Psoas muscle (tissue), 8 donors: ENCODE data around the gene RDM1. TPM values are rescaled to one million over a fixed set of nuclear protein-coding genes. Genes with fewer than 3 reads are reported as not detected.

Experiments
- ATAC-seq, 4 donors: fragments of 200-7000 bp; cut with Tn5 transposase; one replicate each; pipeline ENCODE4 v1.9.1; 2020; ENCODE audit warnings: moderate library complexity in 3 of 4, mild to moderate bottlenecking in 2 of 4
- DNase-seq, 2 donors: peaks; one replicate each; pipeline ENCODE4 v3.0.0-alpha.2; 2020
- H3K27ac ChIP-seq: fragments of 200-600 bp; one replicate; pipeline ENCODE4 v1.8.0; 2022
- H3K27me3 ChIP-seq, 3 donors: fragments of 200-600 bp in 1 of 3; one replicate each; pipeline versions ENCODE4 v1.6.1 to v1.8.0; 2013 to 2022; ENCODE audit warnings: low read length in 2 of 3, mild to moderate bottlenecking in 2 of 3, moderate library complexity in 1 of 3; ENCODE audit not compliant: insufficient read depth in 3 of 3
- H3K36me3 ChIP-seq, 2 donors: fragments of 200-600 bp in 1 of 2; one replicate each; pipeline versions ENCODE4 v1.6.1 to v1.8.0; 2013 to 2022; ENCODE audit warnings: low read depth in 1 of 2, mild to moderate bottlenecking in 1 of 2, moderate library complexity in 1 of 2; ENCODE audit not compliant: insufficient read depth in 1 of 2
- H3K4me1 ChIP-seq: fragments of 200-600 bp; one replicate; pipeline ENCODE4 v1.8.0; 2022
- H3K4me3 ChIP-seq: fragments of 200-600 bp; one replicate; pipeline ENCODE4 v1.8.0; 2022; ENCODE audit warnings: mild to moderate bottlenecking
- H3K9me3 ChIP-seq: fragments of 200-600 bp; one replicate; pipeline ENCODE4 v1.8.0; 2022
- CTCF ChIP-seq: fragments of 200-600 bp; IDR thresholded peaks from one replicate; pipeline ENCODE4 v1.8.0; 2022; ENCODE audit warnings: antibody characterized with exemption
- WGBS, 3 donors: extraction: QIAGEN DNeasy Blood & Tissue Kit; methylation state at CpG; one replicate each; pipeline versions ENCODE4 v1.1.6 to v1.1.7; 2013; 5-methylcytosine and 5-hydroxymethylcytosine counted together
- intact Hi-C, 2 donors: fragments of 100-400 bp; cut with DNase I; formaldehyde crosslinking; loops; one replicate each; pipeline versions ENCODE4 v1.11.0 to v1.14.2; 2022
- polyA plus RNA-seq, 3 donors: library from polyadenylated mRNA; stranded (reverse); fragments of 200-250 nt; gene quantifications; one replicate each; pipeline ENCODE4 v1.2.3, GENCODE V29; 2013
- total RNA-seq, 4 donors: library from RNA; stranded (reverse); fragmentation: NEBNext Ultra II Directional in 2 of 4; extraction: Animal tissue kit (Norgen Biotek cat#: 25700) in 2 of 4; gene quantifications; one replicate each; pipeline versions ENCODE4 v1.2.1 to v1.2.4, GENCODE V29; 2021 to 2023
- donor health status: healthy with polysubstance abuse.
- donor health status: DM: no; HTN: no; CAD: no; lungs with moderate emphysema.
- donor health status: Bipolar disorder and iron deficiency.
- donor health status: healthy.
- donor health status: DM: yes; HTN: yes; CAD: no.
- donor health status: DM: no; HTN: no; CAD: no.
- donor health status: DM: no; HTN: no; CAD: no.
- donor health status: DM: yes; HTN: yes; CAD: no.

The RDM1 gene
- total and polyA plus RNA-seq, 7 donors: not detected

- no peak for TF ChIP-seq CTCF
- WGBS, 3 donors: 75 to 80% (median 79%) methylated on average over 3 of the region's 3 CpGs
- no peak overlapping the region for H3K27ac ChIP-seq
These were observed 15.2 kb downstream of the RDM1 start for GRCh38 chr17:35915153-35915964.

GRCh38 chr17:35914354-35914753, 16.2 kb downstream of the RDM1 start:
- 87 to 90% (median 89%) methylated on average over 1 of the region's 1 CpG for WGBS, 3 donors
- intact Hi-C loops: no loop called here
- no peak for TF ChIP-seq CTCF
- Histone ChIP-seq H3K9me3 (no peaks in the 10 kb centered on the region), H3K36me3 (no peaks in the 10 kb centered on the region), H3K27me3 (no peaks in the 10 kb centered on the region), H3K4me1 (no peaks in the 10 kb centered on the region), H3K27ac (no peak overlapping the region), H3K4me3 (no peak overlapping the region)
- DNase-seq (no peak), ATAC-seq (no peak)

More at GRCh38 chr17:35915153-35915964, 15.2 kb downstream of the RDM1 start:
- Histone ChIP-seq H3K27me3 (no peaks in the 10 kb centered on the region), H3K4me3 (no peak overlapping the region), H3K4me1 (no peaks in the 10 kb centered on the region), H3K36me3 (no peaks in the 10 kb centered on the region), H3K9me3 (no peaks in the 10 kb centered on the region)
- ATAC-seq (no peak), DNase-seq (no peak)
- intact Hi-C loops: no loop called here

- intact Hi-C loops: no loop called here
- Histone ChIP-seq H3K9me3 (no peaks in the 10 kb centered on the region), H3K4me3 (no peak overlapping the region), H3K4me1 (no peaks in the 10 kb centered on the region), H3K27me3 (no peaks in the 10 kb centered on the region), H3K36me3 (no peaks in the 10 kb centered on the region), H3K27ac (no peak overlapping the region)
- no peak for ATAC-seq
- no peak for TF ChIP-seq CTCF
- 82 to 92% (median 87%) methylated on average over 4 of the region's 4 CpGs for WGBS, 3 donors
- no peak for DNase-seq
These were observed 17.0 kb downstream of the RDM1 start for GRCh38 chr17:35913609-35914008.

GRCh38 chr17:35912942-35913341, 17.6 kb downstream of the RDM1 start:
- H3K9me3 ChIP-seq: no peaks in the 10 kb centered on the region
- no peak overlapping the region for H3K27ac ChIP-seq
- no peaks in the 10 kb centered on the region for H3K27me3 ChIP-seq
- ATAC-seq: no peak
- H3K4me3 ChIP-seq: no peak overlapping the region
- H3K4me1 ChIP-seq: no peaks in the 10 kb centered on the region
- WGBS, 3 donors: 76 to 84% (median 83%) methylated on average over 2 of the region's 2 CpGs
- intact Hi-C loops: no loop called here
- no peak for DNase-seq
- no peaks in the 10 kb centered on the region for H3K36me3 ChIP-seq
- TF ChIP-seq CTCF: no peak
